ENCODE data around the gene CYTIP.

Gene CYTIP

GRCh38 chr2:157428500-157429175 lies 15.3 kb downstream of the CYTIP start:
- Histone ChIP-seq H3K79me1 (replicated peaks; ENCODE audit: low read length, poor library complexity, severe bottlenecking) (no peaks in the 10 kb centered on the region), H4K91ac (ENCODE audit: low read length) (no peak overlapping the region), H3K14ac (ENCODE audit: low read length in 2 of 2) (no peak overlapping the region), H2AFZ (ENCODE audit: low read depth, low read length) (no peak overlapping the region), H3K4ac (ENCODE audit: low read depth in 1 of 2, low read length in 2 of 2) (no peak overlapping the region), H3K23ac (ENCODE audit: low read length in 2 of 2) (no peak overlapping the region), H3K36me3 (ENCODE audit: control insufficient read depth in 1 of 2, insufficient read depth in 2 of 2, low read depth in 1 of 2, low read length in 2 of 2) (no peaks in the 10 kb centered on the region), H2BK120ac (ENCODE audit: low read depth, low read length) (no peak overlapping the region), H4K8ac (ENCODE audit: low read length) (no peak overlapping the region), H3K27me3 (ENCODE audit: control insufficient read depth in 1 of 2, insufficient read depth in 1 of 2, low read length in 2 of 2) (no peaks in the 10 kb centered on the region), H3K9me3 (ENCODE audit: control insufficient read depth, low read length) (no peaks in the 10 kb centered on the region), H3K18ac (ENCODE audit: low read depth in 1 of 2, low read length in 2 of 2) (no peak overlapping the region), H2BK5ac (ENCODE audit: low read depth, low read length, poor library complexity, severe bottlenecking) (no peak overlapping the region), H3K4me2 (ENCODE audit: low read length, poor library complexity, severe bottlenecking) (no peak overlapping the region), H2BK15ac (ENCODE audit: low read depth, poor library complexity, severe bottlenecking) (no peak overlapping the region), H3K9ac (ENCODE audit: low read length) (no peak overlapping the region), H3K27ac (ENCODE audit: low read length, poor library complexity, severe bottlenecking) (no peak overlapping the region), H3K4me3 (ENCODE audit: insufficient read depth in 1 of 2, low read depth in 1 of 2, low read length in 2 of 2) (no peak overlapping the region), H3K4me1 (ENCODE audit: control insufficient read depth, insufficient read depth, low read depth, low read length) (no peaks in the 10 kb centered on the region), H2AK5ac (ENCODE audit: low read length, severe bottlenecking) (no peak overlapping the region), H2BK12ac (ENCODE audit: low read length in 2 of 2) (no peak overlapping the region)
- no peak for DNase-seq
- 84% methylated on average over 2 of the region's 2 CpGs for WGBS

DNA sequence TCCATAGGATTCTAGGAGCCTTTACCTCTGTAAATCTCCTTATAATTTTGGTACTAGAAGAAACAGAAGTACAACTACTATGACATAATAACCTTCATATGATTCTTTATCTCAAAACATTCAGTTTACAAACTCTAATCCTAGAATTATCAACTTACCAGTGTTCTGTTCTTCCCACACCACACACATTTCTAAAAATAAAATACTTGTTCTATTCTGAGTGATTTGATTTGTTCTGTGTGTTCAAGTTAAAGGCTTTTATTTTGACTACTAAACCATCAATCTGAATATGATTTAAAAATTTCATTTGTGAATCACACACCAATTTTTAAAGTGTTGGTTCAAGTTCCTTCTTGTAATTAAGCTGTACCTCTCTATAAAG lies 16.0 kb downstream of the CYTIP start:
- Histone ChIP-seq H3K14ac (ENCODE audit: low read length in 2 of 2) (no peak overlapping the region), H3K4me2 (ENCODE audit: low read length, poor library complexity, severe bottlenecking) (no peak overlapping the region), H3K27me3 (ENCODE audit: control insufficient read depth in 1 of 2, insufficient read depth in 1 of 2, low read length in 2 of 2) (no peaks in the 10 kb centered on the region)

DNA sequence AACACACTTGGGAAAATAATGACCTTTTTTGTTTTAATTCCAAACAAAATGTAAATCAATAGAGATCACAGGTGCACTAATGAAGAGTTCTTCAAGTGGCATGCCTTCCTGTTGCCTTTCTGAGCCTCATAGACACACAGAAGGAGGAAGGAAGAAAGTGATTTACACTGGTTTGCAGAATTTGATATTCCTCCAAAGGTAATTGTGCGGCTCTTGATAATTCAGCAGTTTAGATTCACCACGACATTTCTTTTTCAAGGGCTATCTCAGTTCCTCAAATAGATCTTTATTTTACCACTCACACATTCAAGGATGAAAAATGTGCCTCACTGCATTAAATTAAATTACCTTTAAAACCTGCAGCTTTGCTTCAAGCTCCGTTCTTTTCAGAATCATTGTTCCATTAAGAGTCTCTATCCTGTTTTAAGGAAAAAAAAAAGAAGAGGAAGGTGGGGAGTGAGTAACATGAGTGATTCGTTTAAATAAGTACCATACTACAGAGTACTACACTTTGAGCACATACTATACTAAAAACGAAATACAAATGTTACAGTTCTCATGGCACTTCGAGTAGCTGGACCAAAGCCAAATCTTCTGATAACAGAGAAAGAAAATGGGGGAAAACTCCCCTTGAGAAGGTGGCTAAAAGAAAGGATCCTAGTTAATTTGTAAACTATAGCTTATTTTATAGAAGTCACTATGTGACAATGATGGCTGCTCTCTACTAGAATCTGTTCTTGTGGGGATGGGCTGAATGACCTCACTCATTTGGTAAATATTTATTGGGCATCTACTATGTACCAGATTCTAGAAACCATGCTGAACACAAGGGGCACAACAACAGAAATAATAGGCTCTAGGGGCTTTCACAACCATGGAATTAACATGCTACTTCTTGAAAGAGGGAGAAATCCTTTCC lies 16.6 kb downstream of the CYTIP start:
- no peak overlapping the region for H4K91ac ChIP-seq (ENCODE audit: low read length)
- WGBS = 91% methylated on average over 3 of the region's 6 CpGs
- no peak overlapping the region for H3K4ac ChIP-seq (ENCODE audit: low read depth in 1 of 2, low read length in 2 of 2)
- no peaks in the 10 kb centered on the region for H3K9me3 ChIP-seq (ENCODE audit: control insufficient read depth, low read length)
- H3K79me1 ChIP-seq (replicated peaks; ENCODE audit: low read length, poor library complexity, severe bottlenecking) = no peaks in the 10 kb centered on the region
- H3K9ac ChIP-seq (ENCODE audit: low read length) = no peak overlapping the region
- no peak overlapping the region for H3K23ac ChIP-seq (ENCODE audit: low read length in 2 of 2)
- no peak overlapping the region for H2BK5ac ChIP-seq (ENCODE audit: low read depth, low read length, poor library complexity, severe bottlenecking)
- no peaks in the 10 kb centered on the region for H3K36me3 ChIP-seq (ENCODE audit: control insufficient read depth in 1 of 2, insufficient read depth in 2 of 2, low read depth in 1 of 2, low read length in 2 of 2)
- H4K8ac ChIP-seq (ENCODE audit: low read length) = no peak overlapping the region
- no peak overlapping the region for H2BK15ac ChIP-seq (ENCODE audit: low read depth, poor library complexity, severe bottlenecking)
- DNase-seq = no peak
- no peak overlapping the region for H2AK5ac ChIP-seq (ENCODE audit: low read length, severe bottlenecking)
- no peak overlapping the region for H3K4me3 ChIP-seq (ENCODE audit: insufficient read depth in 1 of 2, low read depth in 1 of 2, low read length in 2 of 2)
- H2BK120ac ChIP-seq (ENCODE audit: low read depth, low read length) = no peak overlapping the region
- no peak overlapping the region for H3K27ac ChIP-seq (ENCODE audit: low read length, poor library complexity, severe bottlenecking)
- no peaks in the 10 kb centered on the region for H3K27me3 ChIP-seq (ENCODE audit: control insufficient read depth in 1 of 2, insufficient read depth in 1 of 2, low read length in 2 of 2)
- no peaks in the 10 kb centered on the region for H3K4me1 ChIP-seq (ENCODE audit: control insufficient read depth, insufficient read depth, low read depth, low read length)
- no peak overlapping the region for H2AFZ ChIP-seq (ENCODE audit: low read depth, low read length)
- H3K18ac ChIP-seq (ENCODE audit: low read depth in 1 of 2, low read length in 2 of 2) = no peak overlapping the region
- H3K14ac ChIP-seq (ENCODE audit: low read length in 2 of 2) = no peak overlapping the region
- H3K4me2 ChIP-seq (ENCODE audit: low read length, poor library complexity, severe bottlenecking) = no peak overlapping the region
- no peak overlapping the region for H2BK12ac ChIP-seq (ENCODE audit: low read length in 2 of 2)

More for the DNA sequence above, 16.0 kb downstream of the CYTIP start:
- Histone ChIP-seq H4K91ac (ENCODE audit: low read length) (no peak overlapping the region), H4K8ac (ENCODE audit: low read length) (no peak overlapping the region), H2BK120ac (ENCODE audit: low read depth, low read length) (no peak overlapping the region), H3K9ac (ENCODE audit: low read length) (no peak overlapping the region), H2BK5ac (ENCODE audit: low read depth, low read length, poor library complexity, severe bottlenecking) (no peak overlapping the region), H3K79me1 (replicated peaks; ENCODE audit: low read length, poor library complexity, severe bottlenecking) (no peaks in the 10 kb centered on the region), H2BK12ac (ENCODE audit: low read length in 2 of 2) (no peak overlapping the region), H3K4me1 (ENCODE audit: control insufficient read depth, insufficient read depth, low read depth, low read length) (no peaks in the 10 kb centered on the region), H3K4me3 (ENCODE audit: insufficient read depth in 1 of 2, low read depth in 1 of 2, low read length in 2 of 2) (no peak overlapping the region), H3K27ac (ENCODE audit: low read length, poor library complexity, severe bottlenecking) (no peak overlapping the region), H3K36me3 (ENCODE audit: control insufficient read depth in 1 of 2, insufficient read depth in 2 of 2, low read depth in 1 of 2, low read length in 2 of 2) (no peaks in the 10 kb centered on the region), H3K4ac (ENCODE audit: low read depth in 1 of 2, low read length in 2 of 2) (no peak overlapping the region), H2AK5ac (ENCODE audit: low read length, severe bottlenecking) (no peak overlapping the region), H2AFZ (ENCODE audit: low read depth, low read length) (no peak overlapping the region), H3K23ac (ENCODE audit: low read length in 2 of 2) (no peak overlapping the region), H3K18ac (ENCODE audit: low read depth in 1 of 2, low read length in 2 of 2) (no peak overlapping the region), H2BK15ac (ENCODE audit: low read depth, poor library complexity, severe bottlenecking) (no peak overlapping the region), H3K9me3 (ENCODE audit: control insufficient read depth, low read length) (no peaks in the 10 kb centered on the region)
- no peak for DNase-seq

DNA sequence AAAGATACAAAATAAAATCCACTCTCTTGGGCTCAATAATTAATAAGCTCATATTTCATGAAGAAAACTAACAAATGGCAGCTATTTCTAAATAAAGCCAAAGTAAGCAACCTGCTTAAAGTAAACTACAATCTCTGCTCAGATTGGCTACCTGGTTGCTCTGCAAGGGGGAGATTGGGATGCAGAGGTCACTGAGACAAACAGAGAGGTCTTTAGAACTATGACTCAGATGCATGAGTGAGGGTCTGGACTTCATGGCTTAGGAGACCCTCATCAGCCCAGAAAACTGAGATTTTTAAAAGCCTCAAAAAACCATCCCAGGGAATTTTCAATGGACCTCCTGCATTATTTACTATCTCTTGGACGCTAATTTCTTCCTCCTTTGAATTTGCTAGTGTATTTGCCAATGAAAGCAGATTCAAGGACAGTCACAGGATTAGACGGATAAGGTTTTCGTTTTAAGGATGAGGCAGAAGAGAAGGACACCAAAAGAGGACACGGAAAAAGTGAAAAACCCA lies 17.4 kb downstream of the CYTIP start:
- H3K14ac ChIP-seq (ENCODE audit: low read length in 2 of 2) = no peak overlapping the region
- no peaks in the 10 kb centered on the region for H3K4me1 ChIP-seq (ENCODE audit: control insufficient read depth, insufficient read depth, low read depth, low read length)
- no peak overlapping the region for H2AK5ac ChIP-seq (ENCODE audit: low read length, severe bottlenecking)
- H3K27ac ChIP-seq (ENCODE audit: low read length, poor library complexity, severe bottlenecking) = no peak overlapping the region
- no peak overlapping the region for H3K9ac ChIP-seq (ENCODE audit: low read length)
- H2AFZ ChIP-seq (ENCODE audit: low read depth, low read length) = no peak overlapping the region
- no peak overlapping the region for H2BK12ac ChIP-seq (ENCODE audit: low read length in 2 of 2)
- no peak overlapping the region for H2BK120ac ChIP-seq (ENCODE audit: low read depth, low read length)
- H3K23ac ChIP-seq (ENCODE audit: low read length in 2 of 2) = no peak overlapping the region
- no peak overlapping the region for H4K91ac ChIP-seq (ENCODE audit: low read length)
- no peak overlapping the region for H4K8ac ChIP-seq (ENCODE audit: low read length)
- DNase-seq = no peak
- no peaks in the 10 kb centered on the region for H3K27me3 ChIP-seq (ENCODE audit: control insufficient read depth in 1 of 2, insufficient read depth in 1 of 2, low read length in 2 of 2)
- H3K4ac ChIP-seq (ENCODE audit: low read depth in 1 of 2, low read length in 2 of 2) = no peak overlapping the region
- no peaks in the 10 kb centered on the region for H3K36me3 ChIP-seq (ENCODE audit: control insufficient read depth in 1 of 2, insufficient read depth in 2 of 2, low read depth in 1 of 2, low read length in 2 of 2)
- no peak overlapping the region for H2BK15ac ChIP-seq (ENCODE audit: low read depth, poor library complexity, severe bottlenecking)
- no peak overlapping the region for H3K4me3 ChIP-seq (ENCODE audit: insufficient read depth in 1 of 2, low read depth in 1 of 2, low read length in 2 of 2)
- H3K4me2 ChIP-seq (ENCODE audit: low read length, poor library complexity, severe bottlenecking) = no peak overlapping the region
- no peaks in the 10 kb centered on the region for H3K79me1 ChIP-seq (replicated peaks; ENCODE audit: low read length, poor library complexity, severe bottlenecking)
- H3K9me3 ChIP-seq (ENCODE audit: control insufficient read depth, low read length) = no peaks in the 10 kb centered on the region
- 100% methylated on average over 1 of the region's 4 CpGs for WGBS
- H2BK5ac ChIP-seq (ENCODE audit: low read depth, low read length, poor library complexity, severe bottlenecking) = no peak overlapping the region
- no peak overlapping the region for H3K18ac ChIP-seq (ENCODE audit: low read depth in 1 of 2, low read length in 2 of 2)

Data from mesenchymal stem cell (in vitro differentiated cells and primary cell).